GM18505 (cell line): ENCODE results near the gene SYTL1.

Experiments
- ATAC-seq: cut with Tn5 transposase; IDR thresholded peaks from one replicate; pipeline ENCODE4 v1.9.1; 2021; ENCODE audit not compliant: unreplicated experiment
- POLR2A ChIP-seq: IDR thresholded peaks from 4 replicates; pipeline ENCODE4 v1.6.1; 2011; ENCODE audit warnings: borderline replicate concordance; ENCODE audit not compliant: insufficient read depth, insufficient read length; ENCODE audit errors: extremely low read depth

SYTL1 gene

DNA sequence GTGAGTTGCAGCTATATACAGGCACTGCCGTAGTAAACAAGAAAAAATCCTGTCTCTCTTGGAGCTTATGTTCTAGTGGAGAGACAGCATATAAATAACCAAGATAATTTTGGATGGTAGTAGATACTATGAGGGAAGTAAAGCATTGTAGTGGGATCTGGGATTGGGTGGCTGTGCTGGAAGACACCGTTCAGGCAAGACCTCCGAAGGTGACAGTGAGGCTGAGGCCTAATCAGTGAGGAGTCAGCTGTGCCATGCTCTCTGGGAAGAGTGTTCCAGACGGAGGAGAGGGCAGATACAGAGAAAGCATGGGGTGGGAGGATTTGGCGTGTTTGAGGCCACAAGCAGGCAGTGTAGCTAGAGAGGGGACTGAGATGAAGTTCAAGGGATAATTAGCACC is 13.9 kb upstream of the SYTL1 start:
- TF ChIP-seq POLR2A, result no peak
- no peak for ATAC-seq

DNA sequence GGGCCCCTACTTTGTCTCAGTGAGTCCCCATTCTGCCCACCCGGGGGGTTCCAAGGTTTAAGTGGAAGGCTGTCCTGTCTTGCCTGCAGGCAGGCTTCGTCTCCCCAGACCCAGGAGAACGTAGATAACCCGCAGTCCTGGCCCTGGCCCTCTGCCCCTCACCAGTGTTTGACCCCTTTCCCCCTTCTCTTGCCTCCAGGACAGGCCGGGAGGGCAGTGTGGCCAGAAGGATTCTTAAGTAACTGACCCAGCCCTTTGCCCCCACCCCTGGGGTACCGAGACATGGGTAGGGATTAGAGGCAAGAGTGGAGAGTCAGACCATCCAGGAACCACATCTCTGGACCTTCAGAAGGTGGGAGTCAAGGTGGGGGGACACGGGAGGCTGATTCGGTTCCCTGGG is 11.0 kb upstream of the SYTL1 start:
- no peak for ATAC-seq
- no peak for TF ChIP-seq POLR2A

DNA sequence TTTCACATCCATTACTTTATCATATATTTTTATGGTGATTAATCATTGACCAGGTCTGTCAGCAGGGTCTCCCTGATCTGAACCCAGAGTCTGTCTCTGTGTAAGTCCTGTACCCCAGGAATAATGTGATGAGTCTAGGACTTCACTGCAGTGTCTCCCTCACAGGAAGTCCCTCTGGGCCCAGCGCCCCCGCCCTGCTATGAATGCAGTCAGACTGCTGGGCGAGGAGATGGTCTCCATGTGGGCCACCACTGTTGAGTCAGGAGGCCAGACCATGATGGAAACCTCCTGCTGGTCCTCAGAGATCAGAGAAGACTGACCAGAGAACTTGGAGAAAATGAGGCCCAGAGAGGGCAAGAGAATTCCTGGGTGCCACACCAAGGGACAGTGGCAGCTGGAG is 10.4 kb upstream of the SYTL1 start:
- ATAC-seq, result no peak
- TF ChIP-seq POLR2A, result no peak

DNA sequence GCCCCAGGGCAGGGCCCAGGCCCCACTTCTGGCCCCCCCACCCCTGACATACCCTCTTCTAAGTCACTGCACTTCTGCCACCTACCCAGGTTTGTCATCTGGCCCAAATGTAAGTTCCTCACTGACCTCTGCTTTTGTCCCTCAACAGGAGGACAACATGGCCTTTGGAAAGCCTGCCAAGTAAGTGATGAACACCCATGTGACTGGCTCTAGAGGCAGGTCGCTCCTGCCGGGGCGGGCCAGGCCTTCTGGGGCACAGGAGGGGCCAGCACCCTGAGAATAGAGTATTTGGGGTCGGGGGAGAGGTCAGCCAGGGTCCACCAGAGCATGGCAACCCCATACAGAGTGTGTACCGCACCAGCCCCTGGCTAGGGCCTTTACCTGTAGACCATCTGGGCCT is 9.9 kb upstream of the SYTL1 start:
- no peak for TF ChIP-seq POLR2A
- ATAC-seq, result no peak

DNA sequence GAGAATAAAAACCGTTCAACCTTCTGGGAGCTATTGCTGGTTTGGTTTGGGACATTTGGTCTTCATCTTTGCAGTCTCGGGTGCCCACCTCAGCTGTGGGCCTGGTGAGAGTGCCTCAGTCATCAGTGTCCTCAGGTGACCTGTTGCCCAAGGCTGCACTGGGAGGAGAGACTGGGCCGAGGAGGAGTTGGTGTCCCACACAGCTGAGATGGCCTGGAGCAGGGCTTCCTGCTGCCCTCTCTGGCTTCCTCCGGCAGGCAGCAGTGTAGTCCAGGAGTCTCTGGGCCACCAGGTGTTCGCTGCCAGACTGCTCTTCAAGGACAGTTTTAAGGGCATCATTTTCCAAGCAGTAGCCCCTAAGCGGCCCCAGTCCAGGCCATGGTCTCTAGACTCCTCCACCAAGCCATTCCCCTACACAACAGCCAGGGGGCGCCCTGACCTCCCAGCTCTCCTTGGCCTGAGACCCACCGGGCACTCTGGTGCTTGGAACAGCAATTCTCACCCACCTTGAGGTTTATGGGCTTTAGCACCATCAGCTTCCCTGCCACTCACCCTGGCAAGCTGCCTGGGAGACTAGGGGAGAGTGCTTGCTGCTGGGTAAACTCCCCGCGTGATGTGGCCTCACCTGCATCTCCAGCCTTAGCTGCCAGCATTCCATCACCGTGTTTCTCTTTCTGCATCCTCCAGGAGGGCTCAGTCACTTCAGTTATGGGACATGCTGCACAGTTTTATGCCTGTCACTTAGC is 9.1 kb upstream of the SYTL1 start:
- ATAC-seq, result no peak
- no peak for TF ChIP-seq POLR2A

DNA sequence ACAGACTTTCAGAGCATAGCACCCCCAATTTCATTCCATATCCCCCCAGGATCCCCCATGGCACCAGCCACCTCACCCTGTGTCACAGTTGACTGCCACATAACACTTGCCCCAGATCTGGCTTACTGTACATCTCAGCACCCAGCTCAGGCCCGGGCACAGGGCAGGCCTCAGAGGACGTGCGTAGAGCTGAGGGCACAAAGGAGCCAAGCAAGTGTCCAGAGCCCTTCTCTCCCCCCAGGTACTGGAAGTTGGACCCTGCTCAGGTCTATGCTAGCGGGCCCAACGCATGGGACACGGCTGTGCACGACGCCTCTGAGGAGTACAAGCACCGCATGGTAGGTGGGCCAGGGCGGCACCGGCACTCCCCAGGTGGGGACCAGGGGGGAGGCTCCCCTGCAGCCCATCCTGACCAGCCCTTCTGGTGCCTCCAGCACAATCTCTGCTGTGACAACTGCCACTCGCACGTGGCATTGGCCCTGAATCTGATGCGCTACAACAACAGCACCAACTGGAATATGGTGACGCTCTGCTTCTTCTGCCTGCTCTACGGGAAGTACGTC is 8.0 kb upstream of the SYTL1 start:
- no peak for ATAC-seq

DNA sequence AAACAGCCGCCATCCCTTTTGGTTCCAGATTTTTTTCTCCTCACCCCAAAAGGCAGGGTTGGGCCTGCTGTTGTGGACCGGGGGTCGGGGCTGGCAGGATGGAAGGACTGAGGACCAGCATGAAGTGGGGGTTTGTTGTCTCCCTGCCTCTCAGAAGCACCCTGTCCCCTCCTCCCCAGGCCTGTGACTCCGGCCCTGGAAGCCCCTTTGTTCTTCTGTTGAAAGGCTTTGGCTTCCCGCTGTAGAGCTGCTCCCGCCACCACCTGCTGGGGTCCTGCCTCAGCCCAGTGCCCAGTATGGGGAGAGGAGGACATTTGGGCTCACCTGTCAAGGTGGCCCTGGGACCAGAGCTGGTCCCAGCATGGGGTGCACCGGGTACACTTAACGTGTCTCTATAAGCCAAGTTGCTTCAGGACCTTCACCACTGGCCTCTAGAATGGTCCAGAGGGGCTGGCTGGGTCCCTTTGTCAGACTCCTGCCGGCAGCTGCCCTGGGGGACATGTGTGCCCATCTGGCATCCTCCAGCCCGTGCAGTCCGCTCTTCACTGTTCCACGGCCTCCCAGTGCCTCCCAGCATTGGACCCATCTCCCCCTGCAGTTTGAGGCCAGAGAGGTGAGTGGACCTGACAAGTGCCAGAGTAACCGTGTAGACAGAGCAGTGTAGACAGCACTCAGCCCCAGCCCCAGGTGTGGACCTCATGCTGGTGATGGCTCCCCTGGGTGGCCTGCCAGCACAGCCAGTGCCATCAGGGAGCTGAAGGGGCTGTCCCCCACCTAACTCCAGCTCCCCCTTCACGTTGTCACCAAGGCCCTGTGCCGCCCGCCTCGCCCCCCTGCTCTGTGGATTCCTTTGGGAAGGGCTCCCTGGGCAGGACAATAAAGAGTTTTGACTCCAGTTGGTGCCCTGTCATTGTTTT is 6.1 kb upstream of the SYTL1 start:
- ATAC-seq, result no peak
- TF ChIP-seq POLR2A, result no peak

More for the DNA sequence above, 8.0 kb upstream of the SYTL1 start:
- no peak for TF ChIP-seq POLR2A

DNA sequence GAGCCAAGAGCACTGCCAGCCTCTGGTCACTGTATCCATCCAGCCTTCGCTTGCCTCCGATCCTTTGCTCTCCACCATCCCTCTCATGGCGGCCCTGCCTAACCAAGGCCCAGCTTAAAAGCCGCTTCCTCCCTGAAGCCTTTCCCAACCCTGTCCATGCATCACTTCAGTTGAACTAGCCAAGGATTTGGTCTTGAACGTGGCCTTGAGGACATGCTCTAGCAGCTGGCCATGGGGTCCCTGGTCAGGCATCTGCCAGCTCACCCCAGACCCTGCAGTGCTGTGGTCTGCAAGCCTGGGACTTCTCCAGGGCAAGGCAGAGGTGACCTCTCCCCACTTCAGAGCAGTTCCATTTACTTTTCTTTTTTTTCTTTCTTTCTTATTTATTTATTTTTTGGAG is 5.1 kb upstream of the SYTL1 start:
- no peak for TF ChIP-seq POLR2A
- no peak for ATAC-seq

DNA sequence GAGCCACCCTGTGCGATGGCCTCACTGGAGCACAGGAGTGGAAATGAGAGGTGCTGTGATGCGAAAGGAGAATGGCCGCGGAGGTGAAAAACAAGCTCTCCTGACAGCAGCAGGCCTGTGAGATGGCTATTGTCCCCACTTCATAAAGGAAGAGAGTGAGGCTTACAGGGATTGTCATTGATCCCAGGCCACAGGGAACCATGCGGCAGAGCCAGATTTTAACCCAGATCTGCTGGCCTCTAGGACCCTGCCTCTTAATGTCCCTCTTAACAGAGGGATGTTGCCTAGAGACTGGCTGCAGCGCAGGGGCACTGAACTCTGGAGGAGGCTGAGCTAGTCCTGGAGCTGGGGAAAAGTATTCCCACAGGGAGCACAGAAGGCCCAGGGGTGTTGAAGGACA is 3.1 kb upstream of the SYTL1 start:
- TF ChIP-seq POLR2A, result no peak
- no peak for ATAC-seq

DNA sequence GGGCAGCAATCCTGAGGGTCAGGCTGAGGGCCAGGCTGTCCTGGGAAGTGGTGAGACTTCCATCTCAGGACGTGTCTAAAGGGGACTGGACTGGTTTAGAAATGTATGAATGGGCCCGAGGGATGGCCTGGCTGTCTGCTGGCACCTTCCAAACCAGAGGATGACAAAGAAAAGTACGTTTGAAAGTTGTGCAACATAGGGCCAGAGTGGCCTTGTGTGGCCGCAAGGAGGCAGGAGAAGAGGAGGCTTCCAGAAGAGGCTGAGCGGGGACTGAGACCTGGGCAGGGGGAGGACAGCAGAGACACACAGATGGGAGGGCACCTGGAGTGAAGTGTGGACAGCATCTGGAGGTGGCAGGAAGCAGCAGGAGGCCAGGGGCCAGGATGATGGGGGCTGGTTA is 2.6 kb upstream of the SYTL1 start:
- ATAC-seq, result no peak
- TF ChIP-seq POLR2A, result no peak

DNA sequence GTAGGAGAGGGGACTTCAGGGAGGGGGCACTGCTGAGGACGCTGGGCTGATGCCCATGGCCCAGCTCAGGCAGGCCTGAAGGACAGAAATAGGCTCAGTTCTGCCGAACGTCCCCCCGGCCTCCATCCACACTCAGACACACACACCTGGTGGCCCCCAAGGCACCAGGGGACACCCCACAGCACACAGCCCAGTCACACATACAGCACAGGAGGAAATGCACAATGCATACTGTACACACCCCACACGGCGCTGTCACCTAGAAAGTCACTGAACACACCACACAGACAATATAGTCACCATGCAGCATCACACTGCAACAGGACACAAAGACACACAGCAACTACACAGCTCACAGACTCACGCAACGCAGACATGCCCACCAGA is 562 bp downstream of the SYTL1 start:
- no peak for TF ChIP-seq POLR2A
- ATAC-seq, result no peak

DNA sequence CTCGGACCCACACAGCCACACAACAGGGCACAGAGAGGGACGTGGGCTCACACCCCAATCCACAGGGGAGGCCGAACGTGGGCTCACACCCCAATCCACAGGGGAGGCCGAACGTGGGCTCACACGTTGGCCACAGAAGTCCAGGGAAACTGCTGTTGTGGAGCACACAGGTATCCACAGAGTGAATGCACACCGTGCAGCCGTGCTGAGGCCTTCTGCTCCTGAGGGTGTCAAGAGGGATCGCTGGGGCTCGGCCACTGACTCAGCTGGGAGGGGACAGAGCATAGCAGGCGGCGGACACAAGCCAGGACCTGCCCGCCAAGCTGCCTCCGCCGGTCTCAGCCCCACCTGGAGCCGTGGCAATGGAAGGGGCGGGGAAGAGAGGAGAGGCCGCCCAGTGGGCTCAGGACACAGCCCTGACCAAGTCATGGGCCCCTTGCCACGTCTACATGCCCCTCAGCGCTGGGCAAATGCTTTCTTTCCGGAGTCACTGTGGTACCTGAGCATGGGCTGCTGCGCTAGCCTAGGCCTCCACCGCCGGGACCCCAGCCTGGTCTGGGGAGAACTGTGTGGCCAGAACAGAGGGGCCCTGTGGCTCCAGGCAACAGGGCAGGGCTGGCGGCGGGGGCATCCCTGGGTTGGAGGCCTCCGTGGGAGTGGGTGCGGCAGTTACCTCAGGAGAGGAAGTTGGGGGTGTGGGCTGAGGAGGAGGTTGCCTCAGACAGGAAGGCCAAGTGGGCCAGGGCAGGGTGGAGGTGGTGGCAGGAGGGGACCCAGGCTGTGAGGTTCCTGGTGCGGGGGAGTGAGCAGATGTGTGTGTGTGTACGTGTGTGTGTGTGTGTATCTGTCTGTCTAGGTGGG is 1.2 kb downstream of the SYTL1 start:
- no peak for TF ChIP-seq POLR2A
- ATAC-seq, result peak; percentile 50

DNA sequence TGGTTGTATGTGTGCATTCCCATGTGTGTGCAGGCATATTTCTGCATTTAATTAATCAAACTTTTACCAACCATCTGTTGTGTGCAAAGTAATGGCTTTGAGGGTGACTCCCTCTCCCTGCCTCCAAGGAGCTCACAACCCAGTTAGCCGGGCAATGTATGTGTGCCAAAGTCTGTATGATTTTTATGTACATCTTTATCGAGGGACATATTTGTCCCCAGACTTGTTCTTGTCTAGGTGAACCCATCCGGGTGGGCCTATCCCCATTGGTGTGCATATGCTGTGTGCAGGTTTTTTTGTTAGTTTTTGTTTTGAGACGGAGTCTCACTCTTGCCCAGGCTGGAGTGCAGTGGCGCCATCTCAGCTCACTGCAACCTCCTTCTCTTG is 1.8 kb downstream of the SYTL1 start:
- no peak for TF ChIP-seq POLR2A
- no peak for ATAC-seq

DNA sequence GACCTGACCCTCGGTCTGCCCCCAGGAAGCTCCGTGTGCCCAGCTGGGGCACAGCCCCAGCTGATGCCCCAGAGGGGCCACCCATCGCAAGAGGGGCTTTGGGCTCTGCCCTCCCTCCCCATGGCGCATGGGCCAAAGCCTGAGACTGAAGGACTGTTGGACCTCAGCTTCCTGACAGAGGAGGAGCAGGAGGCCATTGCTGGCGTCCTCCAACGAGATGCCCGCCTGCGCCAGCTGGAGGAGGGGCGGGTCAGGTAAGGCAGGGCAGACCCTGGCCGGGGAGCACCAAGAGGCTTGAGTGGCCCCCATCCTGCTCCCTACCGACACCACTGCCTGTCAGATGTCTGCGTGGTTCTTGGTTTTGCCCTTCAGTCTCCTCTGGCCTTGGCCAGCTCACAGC is 3.5 kb downstream of the SYTL1 start:
- no peak for TF ChIP-seq POLR2A
- no peak for ATAC-seq

DNA sequence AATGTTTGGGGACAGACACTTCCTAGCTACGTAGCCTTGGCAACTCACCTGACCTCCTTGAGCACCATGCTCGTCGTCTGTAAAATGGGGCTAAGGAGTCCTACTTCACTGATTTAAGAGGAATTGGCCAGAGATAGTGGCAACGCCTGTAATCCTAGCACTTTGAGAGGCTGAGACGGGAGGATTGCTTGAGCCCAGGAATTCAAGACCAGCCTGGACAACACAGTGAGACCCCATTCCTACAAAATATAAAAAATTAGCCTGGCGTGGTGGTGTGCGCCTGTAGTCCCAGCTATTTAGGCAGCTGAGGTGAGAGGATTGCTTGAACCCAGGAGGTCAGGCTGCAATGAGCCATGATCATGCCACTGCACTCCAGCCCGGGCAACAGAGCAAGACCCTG is 4.5 kb downstream of the SYTL1 start:
- no peak for ATAC-seq
- no peak for TF ChIP-seq POLR2A
